Peyer's patch (tissue), 4 donors: Measurements from ENCODE around the gene FBXW5. TPM values are rescaled to one million over a fixed set of nuclear protein-coding genes. Genes with fewer than 3 reads are reported as not detected.

Experiments
- DNase-seq, 3 donors: peaks; one replicate each; pipeline ENCODE4 v3.0.0-alpha.2; 2017 to 2019
- H3K27ac ChIP-seq, 4 donors: fragments of 200-600 bp; sonication (generic); one replicate each; pipeline ENCODE4 v1.5.1; 2016 to 2019
- H3K27me3 ChIP-seq, 2 donors: fragments of 200-600 bp; sonication (generic); one replicate each; pipeline ENCODE4 v1.5.1; 2019
- H3K36me3 ChIP-seq, 3 donors: fragments of 200-600 bp; sonication (generic); one replicate each; pipeline ENCODE4 v1.5.1; 2016 to 2019
- H3K4me1 ChIP-seq, 4 donors: fragments of 200-600 bp; sonication (generic); one replicate each; pipeline ENCODE4 v1.5.1; 2016 to 2019
- H3K4me3 ChIP-seq, 4 donors: fragments of 200-600 bp; sonication (generic); 1 replicate in 3 of 4; 2 replicates in 1 of 4; pipeline ENCODE4 v1.5.1; 2016 to 2019; ENCODE audit warnings: mild to moderate bottlenecking in 1 of 4
- H3K9me3 ChIP-seq, 4 donors: fragments of 200-600 bp; sonication (generic); one replicate each; pipeline ENCODE4 v1.5.1; 2016 to 2019; ENCODE audit warnings: mild to moderate bottlenecking in 1 of 4
- CTCF ChIP-seq, 6 experiments: fragments of 450-650 bp in 4 of 6; fragments of 200-600 bp in 2 of 6; sonication (generic) in 1 of 6; IDR thresholded peaks; one replicate each; pipeline ENCODE4 v1.5.1; 2017 to 2019; ENCODE audit warnings: antibody characterized with exemption in 6 of 6, mild to moderate bottlenecking in 3 of 6, moderate library complexity in 1 of 6
- POLR2A ChIP-seq, 2 donors: fragments of 450-650 bp; IDR thresholded peaks; one replicate each; pipeline ENCODE4 v1.5.1; 2017; ENCODE audit warnings: antibody characterized with exemption in 2 of 2, mild to moderate bottlenecking in 2 of 2, moderate library complexity in 2 of 2
- total RNA-seq, 4 donors: library from RNA; depleted of rRNA; stranded (reverse); fragments of >200 nt; gene quantifications; one replicate each; pipeline ENCODE4 v1.1.0, GENCODE V29; 2016

The FBXW5 gene
- total RNA-seq, 4 donors from 2014 or later: 247 to 470 (median 336) TPM

- Histone ChIP-seq H3K4me3 (no peak overlapping the region), H3K9me3 (no peaks in the 10 kb centered on the region), H3K27me3 (no peaks in the 10 kb centered on the region), H3K4me1 (peaks cover 0 to 18% (median 0%) of the 10 kb centered on the region in 4 donors), H3K36me3 (no peaks in the 10 kb centered on the region), H3K27ac (no peak overlapping the region)
- TF ChIP-seq CTCF (IDR thresholded peaks at IDR 0.05) (no peak), POLR2A (IDR thresholded peaks at IDR 0.05) (no peak)
- DNase-seq: no peak
Measured at GRCh38 chr9:136970361-136970760, 25.8 kb upstream of the FBXW5 start.

GRCh38 chr9:136969774-136970173 lies 25.2 kb upstream of the FBXW5 start:
- TF ChIP-seq POLR2A (IDR thresholded peaks at IDR 0.05) (no peak), CTCF (IDR thresholded peaks at IDR 0.05) (no peak)
- H3K9me3 ChIP-seq: no peaks in the 10 kb centered on the region
- no peak overlapping the region for H3K4me3 ChIP-seq
- no peak for DNase-seq
- H3K27ac ChIP-seq: no peak overlapping the region
- H3K4me1 ChIP-seq: peaks cover 0 to 17% (median 0%) of the 10 kb centered on the region in 4 donors
- H3K36me3 ChIP-seq: no peaks in the 10 kb centered on the region
- no peaks in the 10 kb centered on the region for H3K27me3 ChIP-seq

- no peak for DNase-seq
- Histone ChIP-seq H3K9me3 (no peaks in the 10 kb centered on the region), H3K4me1 (peaks cover 0 to 23% (median 0%) of the 10 kb centered on the region in 4 donors), H3K27me3 (no peaks in the 10 kb centered on the region), H3K36me3 (no peaks in the 10 kb centered on the region), H3K4me3 (no peak overlapping the region), H3K27ac (no peak overlapping the region)
- TF ChIP-seq POLR2A (IDR thresholded peaks at IDR 0.05) (no peak), CTCF (IDR thresholded peaks at IDR 0.05) (no peak)
Measured at GRCh38 chr9:136969150-136969549, 24.6 kb upstream of the FBXW5 start.

GRCh38 chr9:136968333-136969127 lies 24.0 kb upstream of the FBXW5 start:
- Histone ChIP-seq H3K4me3 (no peak overlapping the region), H3K27ac (no peak overlapping the region), H3K4me1 (peaks cover 0 to 26% (median 0%) of the 10 kb centered on the region in 4 donors), H3K9me3 (no peaks in the 10 kb centered on the region), H3K27me3 (no peaks in the 10 kb centered on the region), H3K36me3 (no peaks in the 10 kb centered on the region)
- DNase-seq: no peak
- TF ChIP-seq CTCF (IDR thresholded peaks at IDR 0.05) (no peak), POLR2A (IDR thresholded peaks at IDR 0.05) (no peak)

GRCh38 chr9:136965771-136966484 lies 21.4 kb upstream of the FBXW5 start:
- no peak overlapping the region for H3K4me3 ChIP-seq
- DNase-seq: peak in 1 of 3 donors; percentile 64
- TF ChIP-seq POLR2A (IDR thresholded peaks at IDR 0.05) (no peak), CTCF (IDR thresholded peaks at IDR 0.05) (no peak)
- H3K4me1 ChIP-seq: peaks cover 0 to 26% (median 0%) of the 10 kb centered on the region in 4 donors
- peak overlapping the region in 1 of 4 donors; percentile 13 for H3K27ac ChIP-seq
- no peaks in the 10 kb centered on the region for H3K9me3 ChIP-seq
- H3K27me3 ChIP-seq: no peaks in the 10 kb centered on the region
- H3K36me3 ChIP-seq: no peaks in the 10 kb centered on the region
